GM18517 (cell line): ENCODE results near the gene SMC6.
A peak's percentile ranks its signal among the peaks of the same experiment; 100 is the strongest.

Source experiments
- ATAC-seq: cut with Tn5 transposase; IDR thresholded peaks from one replicate; pipeline ENCODE4 v1.9.1; 2021; ENCODE audit warnings: mild to moderate bottlenecking, moderate library complexity; ENCODE audit not compliant: unreplicated experiment

Gene SMC6

DNA sequence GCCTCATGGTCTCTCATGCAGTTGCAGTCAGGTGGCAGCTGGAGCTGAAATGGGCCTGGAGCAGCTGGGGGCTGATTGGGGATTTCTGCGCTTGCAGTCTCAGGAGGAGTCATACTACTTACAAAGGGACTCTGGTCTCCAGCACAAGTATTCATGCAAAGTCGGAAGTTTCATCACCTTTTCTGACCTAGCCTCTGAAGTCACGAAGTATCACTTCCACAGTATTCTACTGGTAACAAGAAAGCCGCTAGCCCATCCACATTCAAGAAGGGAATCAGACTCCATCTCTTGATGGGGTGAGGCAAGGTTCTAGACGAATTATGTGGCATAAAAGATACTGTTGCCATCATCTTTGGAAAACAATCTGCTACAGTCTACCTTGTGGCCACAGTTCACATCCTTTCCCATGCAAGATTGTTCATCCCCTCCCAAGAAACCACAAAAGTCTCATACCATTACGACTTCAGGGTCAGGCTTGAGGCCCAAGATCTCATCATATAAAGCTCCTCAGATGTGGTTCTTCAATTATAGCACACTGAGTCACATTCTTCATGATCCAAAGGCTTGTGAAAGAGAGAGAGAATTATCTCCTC lies 95.3 kb downstream of the SMC6 start:
- ATAC-seq = no peak

DNA sequence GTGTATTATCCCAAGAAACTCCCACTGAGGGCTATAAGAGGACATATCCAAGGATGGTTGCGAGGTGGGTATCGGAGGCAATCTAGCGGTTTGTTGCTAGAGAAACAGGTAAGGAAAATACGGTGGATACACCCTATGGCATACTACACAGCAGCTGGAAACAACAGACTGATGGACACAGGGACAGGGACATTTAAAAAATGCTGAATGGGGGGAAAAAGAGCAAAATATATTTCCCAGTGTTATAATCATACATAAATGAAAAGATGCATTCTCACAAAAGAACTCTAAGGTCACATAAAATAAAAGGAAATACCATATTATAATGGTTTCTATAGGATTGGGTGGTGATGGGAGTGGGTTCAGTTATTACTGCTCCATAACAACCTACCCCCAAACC lies 95.9 kb downstream of the SMC6 start:
- no peak for ATAC-seq

- ATAC-seq = no peak
These were observed 100.8 kb downstream of the SMC6 start for GRCh38 chr2:17652681-17653394.

DNA sequence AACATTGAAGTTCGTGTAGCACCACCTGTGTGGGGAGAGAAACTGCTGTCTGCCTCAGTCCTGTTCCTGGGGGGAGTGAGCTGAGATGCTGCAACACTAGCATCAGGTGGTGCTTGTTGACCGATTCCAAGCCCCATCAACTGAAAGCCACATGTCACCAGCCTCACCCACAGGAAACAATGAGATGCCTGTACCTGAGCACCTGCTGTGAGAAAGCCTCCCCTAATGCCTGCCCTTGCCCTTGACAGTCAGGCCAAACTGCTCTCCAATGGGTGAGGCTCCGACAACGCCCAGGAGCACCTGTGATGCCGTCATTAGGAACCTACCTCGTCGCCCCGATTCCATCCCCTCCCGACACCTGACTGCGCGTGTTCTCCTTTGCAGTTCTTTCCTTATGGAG lies 104.6 kb downstream of the SMC6 start:
- ATAC-seq = no peak

DNA sequence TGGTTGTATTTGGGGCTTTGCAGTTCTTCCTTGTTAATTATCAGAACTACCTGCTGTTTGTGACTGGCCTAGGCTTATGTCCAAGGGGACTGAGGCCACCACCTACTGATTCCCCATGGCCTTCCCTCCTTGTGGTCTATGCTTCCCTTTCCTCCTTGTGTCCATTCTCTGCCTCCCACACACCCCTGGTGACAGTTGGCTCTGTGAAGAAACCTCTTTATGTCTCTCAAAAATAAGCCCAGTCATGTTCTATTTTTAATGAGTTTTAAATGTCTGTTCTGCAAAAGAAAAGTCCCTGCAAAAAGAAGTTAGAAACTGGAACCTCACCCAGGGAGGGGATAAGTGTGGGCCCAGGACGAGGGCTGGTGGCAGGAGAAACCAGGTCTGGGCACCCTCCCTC lies 105.0 kb downstream of the SMC6 start:
- no peak for ATAC-seq

DNA sequence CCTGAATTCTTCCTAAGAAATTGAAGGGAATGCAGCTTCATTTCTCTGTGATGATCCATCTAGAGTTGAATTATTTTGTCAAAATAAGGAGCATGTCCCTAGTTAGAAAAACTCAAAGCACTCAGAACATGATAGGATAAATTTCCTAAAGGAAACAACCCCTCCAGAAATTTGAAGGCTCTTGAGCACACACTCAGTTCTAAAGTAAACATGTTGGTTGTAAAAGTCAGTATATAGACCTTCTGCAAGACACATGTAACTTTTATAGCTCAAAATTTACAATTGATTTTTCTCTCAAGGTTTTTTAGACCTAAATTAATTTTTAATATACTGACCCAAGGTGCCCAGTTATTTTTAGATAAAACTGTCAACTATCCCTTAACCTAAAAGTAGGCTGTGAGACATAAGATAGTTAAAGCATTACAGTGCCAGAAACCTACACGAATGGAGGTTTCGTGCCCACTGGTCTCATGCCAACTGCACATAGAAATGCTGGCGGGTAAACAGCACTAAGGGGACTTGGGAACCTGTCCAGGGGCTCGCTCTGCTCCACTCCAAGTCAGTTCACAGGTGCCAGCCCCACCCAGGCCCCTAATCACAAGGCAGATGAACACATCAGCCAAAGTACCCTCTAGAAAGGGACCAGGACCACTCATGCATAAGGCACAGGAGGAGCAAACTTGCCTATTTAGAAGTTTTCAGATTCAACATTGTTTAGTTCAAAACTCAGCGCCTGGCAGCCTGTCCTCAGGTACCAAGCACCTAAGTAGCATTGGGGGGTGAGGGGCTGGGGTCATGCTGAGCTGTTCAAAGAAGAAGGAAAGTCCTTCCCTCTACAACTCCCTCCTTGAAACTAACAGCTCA lies 106.5 kb downstream of the SMC6 start:
- no peak for ATAC-seq

GRCh38 chr2:17646081-17646554 lies 107.5 kb downstream of the SMC6 start:
- ATAC-seq = peak; percentile 95

DNA sequence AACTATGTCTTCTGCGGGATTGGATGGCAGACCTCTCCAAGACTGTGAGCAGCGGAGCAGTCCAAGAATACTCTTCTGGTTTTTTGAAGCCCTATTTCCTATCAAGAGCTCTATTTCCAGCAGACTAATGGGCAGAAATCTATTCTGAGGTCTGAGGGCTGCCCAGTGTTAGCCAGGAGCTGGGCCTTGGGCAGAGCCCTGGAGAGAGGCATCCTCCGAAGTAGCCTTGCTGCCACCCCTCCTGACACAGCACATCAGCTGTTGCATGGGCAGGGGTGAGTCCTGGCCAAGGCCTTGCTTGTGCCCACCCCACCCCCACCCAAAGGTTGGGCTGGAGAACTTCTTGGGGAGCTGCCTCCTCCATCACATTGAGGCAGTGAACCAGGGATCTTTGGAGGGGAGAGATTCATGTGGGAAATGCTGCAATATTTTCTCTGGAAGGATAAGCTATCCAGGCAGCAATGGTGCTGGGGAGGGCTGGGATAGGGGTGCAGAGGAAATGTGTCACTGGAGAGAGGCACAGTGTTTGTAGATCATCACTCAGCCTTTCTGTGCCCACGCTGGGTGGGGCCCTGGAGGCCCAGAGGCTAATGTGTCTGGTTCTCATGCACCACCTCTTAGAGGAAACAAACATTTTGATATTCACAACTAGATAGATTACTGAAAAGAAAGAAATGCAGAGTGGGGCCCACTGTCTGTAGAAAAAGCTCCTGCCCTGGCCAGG lies 108.5 kb downstream of the SMC6 start:
- no peak for ATAC-seq

- no peak for ATAC-seq
These were observed 110.5 kb downstream of the SMC6 start for GRCh38 chr2:17643031-17643615.

GRCh38 chr2:17640406-17640805 lies 113.2 kb downstream of the SMC6 start:
- no peak for ATAC-seq

- no peak for ATAC-seq
These were observed 115.3 kb downstream of the SMC6 start for GRCh38 chr2:17638196-17638743.

DNA sequence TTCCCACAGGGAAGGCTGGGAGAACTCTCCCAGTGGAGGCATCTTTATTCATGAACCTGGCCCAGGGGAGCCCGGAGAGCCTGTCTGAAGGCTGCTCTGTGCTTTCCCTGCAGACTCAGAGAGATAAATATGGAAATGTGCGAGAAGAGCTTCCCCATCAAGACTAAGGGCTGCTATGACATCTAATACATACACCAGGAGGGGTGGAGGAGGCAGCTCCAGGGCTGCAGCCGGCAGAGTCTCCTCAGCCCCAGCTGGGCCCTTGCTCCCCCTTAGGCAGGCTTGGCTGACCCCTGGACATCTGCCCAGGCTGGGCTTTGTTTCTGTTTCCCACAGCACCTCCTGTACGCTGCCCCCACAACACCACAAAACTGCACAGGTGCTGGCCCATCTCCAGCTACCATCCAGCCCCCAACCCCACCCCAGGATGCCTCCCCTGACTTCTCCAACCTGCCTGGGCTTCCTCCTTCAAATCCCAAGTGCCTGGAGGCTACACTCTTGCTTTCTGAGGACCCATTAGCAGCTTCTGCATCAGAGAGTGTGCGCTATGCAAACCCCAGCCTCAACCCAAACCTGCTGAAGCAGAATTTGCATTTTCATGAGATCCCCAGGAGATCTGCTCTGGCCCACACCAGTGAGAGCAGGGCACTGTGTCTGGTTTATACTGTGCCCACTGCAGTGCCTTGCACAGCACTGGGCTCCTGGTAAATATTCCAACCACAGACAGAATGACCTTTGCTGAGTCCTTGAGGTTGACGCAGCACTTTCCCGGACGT lies 116.3 kb downstream of the SMC6 start:
- ATAC-seq = no peak

DNA sequence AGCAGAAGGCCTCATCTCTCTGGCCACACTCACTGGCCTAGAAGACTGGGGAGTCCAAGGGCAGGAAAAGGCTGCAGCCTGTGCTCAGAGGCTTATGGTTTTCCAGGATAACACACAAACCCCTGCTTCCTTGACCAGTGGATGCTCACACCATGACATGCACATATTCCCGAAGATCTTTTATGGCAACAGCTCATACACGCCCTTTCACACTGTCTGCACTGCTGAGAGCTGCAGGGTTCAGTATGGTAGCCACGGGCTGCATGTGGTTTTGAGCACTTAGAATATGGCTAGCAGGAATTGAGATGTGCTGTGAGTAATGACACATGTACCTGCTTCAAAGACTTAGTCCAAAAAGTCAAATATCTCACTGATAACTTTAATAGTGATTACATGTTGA lies 117.4 kb downstream of the SMC6 start:
- ATAC-seq = no peak

GRCh38 chr2:17634997-17635396 lies 118.6 kb downstream of the SMC6 start:
- ATAC-seq = no peak

GRCh38 chr2:17630089-17630488 lies 123.5 kb downstream of the SMC6 start:
- ATAC-seq = no peak

DNA sequence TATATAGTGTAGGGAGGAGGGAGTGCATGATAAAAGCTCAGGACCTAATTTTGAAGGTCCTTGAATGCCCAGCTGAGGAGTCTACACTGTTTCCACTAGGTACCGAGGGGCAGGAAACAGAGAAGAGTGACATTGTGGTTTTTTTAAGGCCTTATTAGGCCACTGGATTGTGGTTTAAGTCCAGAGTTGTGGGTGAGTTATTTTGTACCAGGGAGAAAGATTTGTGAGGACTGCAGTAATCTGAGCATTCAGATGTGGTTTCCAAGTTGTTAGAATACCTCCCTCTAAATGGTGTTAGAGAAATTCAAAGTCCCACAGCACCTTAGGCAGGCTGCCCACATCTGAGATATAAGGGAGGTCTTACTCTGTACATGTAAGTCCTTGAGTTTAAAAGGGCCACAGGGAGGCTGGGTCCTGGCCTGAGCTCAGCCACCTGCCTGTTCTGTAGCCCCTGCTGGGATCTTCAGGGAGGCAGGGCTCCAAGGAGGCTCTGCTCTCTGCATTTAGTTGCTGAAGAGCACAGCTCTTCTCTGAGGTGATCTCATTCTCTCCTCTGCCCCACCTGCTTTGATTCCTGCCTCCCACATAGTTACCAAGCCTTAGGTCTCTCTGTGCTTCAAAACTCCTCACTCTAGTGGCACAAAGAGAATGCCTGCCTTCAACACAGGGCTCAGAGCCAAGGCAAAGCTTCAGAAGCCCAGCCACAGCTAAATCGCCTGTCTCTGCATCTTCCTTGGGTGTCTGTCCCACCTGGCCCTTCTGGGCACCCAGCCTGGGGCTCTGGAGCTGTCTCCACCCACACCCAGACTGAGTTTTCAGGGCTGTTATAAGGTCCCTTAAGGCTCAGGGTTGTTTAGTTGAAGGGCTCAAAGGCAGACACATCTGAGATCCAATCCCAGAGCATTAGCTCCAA lies 125.0 kb downstream of the SMC6 start:
- ATAC-seq = no peak

- no peak for ATAC-seq
These were observed 126.2 kb downstream of the SMC6 start for GRCh38 chr2:17627434-17627833.

DNA sequence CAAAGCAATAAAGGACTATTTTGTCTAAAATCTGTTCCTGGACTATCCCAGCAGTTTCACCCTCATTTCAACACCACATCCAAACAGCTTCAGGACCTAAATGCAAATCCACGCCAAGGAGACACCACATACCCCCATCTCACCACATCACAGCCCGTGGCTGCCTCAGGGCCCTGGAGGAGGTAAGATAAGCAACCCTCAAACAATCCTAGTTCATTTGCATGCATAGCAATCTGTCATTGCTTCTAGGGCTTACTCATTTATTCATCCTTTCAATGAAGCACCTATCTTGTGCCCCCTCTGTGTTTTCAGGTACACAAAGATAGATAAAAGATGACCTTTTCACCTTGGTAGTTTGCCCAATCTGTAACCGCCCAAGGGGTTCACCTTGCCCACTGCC lies 126.6 kb downstream of the SMC6 start:
- ATAC-seq = no peak

DNA sequence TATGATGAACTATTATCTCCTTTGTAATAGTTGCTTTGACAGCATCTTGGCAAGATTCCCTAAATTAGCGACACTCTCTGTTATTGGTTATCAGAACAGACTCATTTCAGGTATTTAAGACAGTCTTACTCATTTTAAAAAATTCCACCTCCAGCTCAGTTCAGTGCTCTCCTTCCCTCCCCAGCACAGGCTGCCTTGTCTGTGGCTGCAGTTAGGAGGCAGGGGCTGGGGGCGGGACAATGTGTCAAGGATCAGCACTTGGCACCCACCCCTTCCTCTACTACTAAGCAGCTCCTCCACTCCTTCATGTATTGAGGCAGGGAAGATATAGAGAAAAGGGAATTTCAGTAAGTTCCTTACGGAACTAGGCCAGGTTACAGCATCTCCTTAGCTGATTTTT lies 128.2 kb downstream of the SMC6 start:
- no peak for ATAC-seq
